HepG2 (cell line): ENCODE measurements around the gene ASAP2. TPM values are rescaled to one million over a fixed set of nuclear protein-coding genes. Genes with fewer than 3 reads are reported as not detected.
A peak's percentile ranks its signal among the peaks of the same experiment; 100 is the strongest.

ENCODE experiments used
- CBX5 ChIP-seq: sonication (generic); formaldehyde crosslinking; IDR thresholded peaks from 2 replicates; pipeline ENCODE4 v1.4.0; 2020; ENCODE audit warnings: missing genetic modification reagents, borderline replicate concordance
- DRAP1 ChIP-seq: IDR thresholded peaks from 2 replicates; pipeline ENCODE4 v1.6.1; 2016; ENCODE audit warnings: missing genetic modification reagents, missing compliant biosample characterization
- MAZ ChIP-seq, 2 experiments: sonication (generic) in 1 of 2; formaldehyde crosslinking in 1 of 2; IDR thresholded peaks; 2 replicates each; pipeline versions ENCODE4 v1.5.0 to v1.6.1; 2012 to 2020; ENCODE audit warnings: low read depth in 2 of 2, mild to moderate bottlenecking in 2 of 2, borderline replicate concordance in 1 of 2, improper control_type of control experiment in 1 of 2, low read length in 1 of 2, missing genetic modification reagents in 1 of 2, moderate library complexity in 1 of 2
- MED1 ChIP-seq: sonication (generic); formaldehyde crosslinking; IDR thresholded peaks from 2 replicates; pipeline ENCODE4 v1.4.0; 2020; ENCODE audit warnings: missing genetic modification reagents
- NR2F1 ChIP-seq, 2 experiments: fragments of 450-650 bp in 1 of 2; formaldehyde crosslinking in 1 of 2; IDR thresholded peaks; 2 replicates each; pipeline versions ENCODE4 v1.5.0 to v1.6.1; 2016 to 2020; ENCODE audit warnings: mild to moderate bottlenecking in 1 of 2, missing compliant biosample characterization in 1 of 2, missing genetic modification reagents in 1 of 2, moderate library complexity in 1 of 2
- PAXIP1 ChIP-seq: sonication (generic); formaldehyde crosslinking; conservative IDR thresholded peaks from 2 replicates; pipeline ENCODE4 v1.4.0; 2020; ENCODE audit warnings: mild to moderate bottlenecking, missing genetic modification reagents, moderate library complexity
- RARA ChIP-seq: IDR thresholded peaks from 2 replicates; pipeline ENCODE4 v1.6.1; 2016; ENCODE audit warnings: missing genetic modification reagents, missing compliant biosample characterization
- SSRP1 ChIP-seq: IDR thresholded peaks from 2 replicates; pipeline ENCODE4 v1.6.1; 2016; ENCODE audit warnings: control low read depth
- ZIK1 ChIP-seq: sonication (generic); formaldehyde crosslinking; IDR thresholded peaks from 2 replicates; pipeline ENCODE4 v1.5.0; 2020; ENCODE audit warnings: mild to moderate bottlenecking, low read depth, missing genetic modification reagents, borderline replicate concordance
- ZNF256 ChIP-seq: sonication (generic); formaldehyde crosslinking; conservative IDR thresholded peaks from 2 replicates; pipeline ENCODE4 v1.4.0; 2020; ENCODE audit warnings: missing genetic modification reagents
- ZNF281 ChIP-seq: sonication (generic); formaldehyde crosslinking; IDR thresholded peaks from 2 replicates; pipeline ENCODE4 v1.4.0; 2020; ENCODE audit warnings: missing genetic modification reagents, borderline replicate concordance
- ZNF282 ChIP-seq: fragments of 450-650 bp; IDR thresholded peaks from 2 replicates; pipeline ENCODE4 v1.6.1; 2018; ENCODE audit not compliant: partially characterized antibody
- ZNF33B ChIP-seq: sonication (generic); formaldehyde crosslinking; IDR thresholded peaks from 2 replicates; pipeline ENCODE4 v1.5.1; 2020; ENCODE audit warnings: mild to moderate bottlenecking, missing genetic modification reagents
- ZNF607 ChIP-seq: sonication (generic); formaldehyde crosslinking; IDR thresholded peaks from 2 replicates; pipeline ENCODE4 v1.5.1; 2020; ENCODE audit warnings: missing genetic modification reagents, mild to moderate bottlenecking, borderline replicate concordance
- ZNF614 ChIP-seq: IDR thresholded peaks from 2 replicates; pipeline ENCODE4 v1.6.1; 2018; ENCODE audit warnings: missing biosample characterization, missing genetic modification reagents, inconsistent platforms, borderline replicate concordance
- ZNF746 ChIP-seq: sonication (generic); formaldehyde crosslinking; IDR thresholded peaks from 2 replicates; pipeline ENCODE4 v1.8.0; 2022; ENCODE audit warnings: mild to moderate bottlenecking, missing genetic modification reagents
- ZSCAN31 ChIP-seq: sonication (generic); formaldehyde crosslinking; IDR thresholded peaks from 2 replicates; pipeline ENCODE4 v1.5.0; 2020; ENCODE audit warnings: low read depth, mild to moderate bottlenecking, missing genetic modification reagents
- polyA plus RNA-seq, 8 experiments: library from polyadenylated mRNA; depleted of rRNA in 3 of 8; stranded (reverse) in 7 of 8; unstranded in 1 of 8; fragments of >200 nt; fragmentation: Illumina TruSeq in 4 of 8; extraction: Trizol in 4 of 8; gene quantifications; 2 replicates each; pipeline versions ENCODE4 v1.2.1 to v1.2.3, GENCODE V29; 2011 to 2016; ENCODE audit warnings: low read depth in 4 of 8, missing spikeins in 1 of 8, mixed read lengths in 1 of 8; ENCODE audit not compliant: insufficient read depth in 1 of 8
- total RNA-seq, 5 experiments: library from RNA; depleted of rRNA; stranded (reverse); fragments of >200 nt; fragmentation: Illumina TruSeq; extraction: Trizol; gene quantifications; 2 replicates each; pipeline ENCODE4 v1.2.3, GENCODE V29; 2016; ENCODE audit warnings: low read depth in 1 of 5
- TF ChIP-seq, protein P1 (sequence below): sonication (generic); formaldehyde crosslinking; conservative IDR thresholded peaks from 2 replicates; pipeline ENCODE4 v1.4.0; 2020; ENCODE audit warnings: missing genetic modification reagents
- TF ChIP-seq, protein P2 (sequence below): IDR thresholded peaks from 2 replicates; pipeline ENCODE4 v1.6.1; 2016

ASAP2 gene
- total and polyA plus RNA-seq, 2 of the 13 experiments (the other 11 are each of a cell fraction or from before 2014, with no cell fraction given), result 7.3 to 22.3 TPM

DNA sequence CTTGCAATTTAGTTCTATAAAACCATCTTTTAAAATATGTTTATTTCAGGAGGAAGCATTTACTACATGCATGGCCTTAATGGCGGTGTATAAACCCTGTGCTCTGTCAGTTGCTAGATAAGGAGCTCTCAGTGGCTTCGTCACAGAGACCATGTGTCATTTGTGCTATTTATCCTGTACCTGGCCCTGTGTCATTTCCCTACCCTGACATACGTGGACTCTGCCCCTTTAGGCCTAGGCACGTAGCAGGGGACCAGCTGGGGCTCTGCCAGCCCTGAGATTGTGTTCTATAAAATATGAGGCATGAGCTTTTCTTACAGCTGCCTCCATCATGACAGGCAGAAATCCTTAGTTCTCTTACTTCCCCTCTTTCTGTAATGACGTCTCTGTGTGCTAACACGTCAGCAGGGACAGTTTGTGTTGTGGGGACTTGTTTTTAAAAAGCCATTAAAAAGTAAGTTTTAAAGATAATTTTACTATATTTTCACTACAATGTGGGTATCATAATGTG is 128.8 kb downstream of the ASAP2 start (continued):
- TF ChIP-seq ZNF281 (CRISPR knock-in tag) (0 out of 2 replicates have a peak, but pooled peaks have one; percentile 9), ZNF282 (no peak), ZIK1 (CRISPR knock-in tag) (0 out of 2 replicates have a peak, but pooled peaks have one; percentile 41), RARA (CRISPR knock-in tag) (peak; percentile 62), ZNF33B (0 out of 2 replicates have a peak, but pooled peaks have one; percentile 32), ZNF607 (peak; percentile 45; the same call in 1 of the 2 replicates), DRAP1 (CRISPR knock-in tag) (peak; percentile 65), ZNF256 (CRISPR knock-in tag) (no peak), ZNF614 (peak; percentile 70), ZNF746 (no peak), ZSCAN31 (CRISPR knock-in tag) (0 out of 2 replicates have a peak, but pooled peaks have one; percentile 22), SSRP1 (CRISPR knock-in tag) (peak; percentile 71; the same call in 1 of the 2 replicates), MED1 (CRISPR knock-in tag) (peak; percentile 89), NR2F1 (CRISPR knock-in tag; IDR thresholded peaks at IDR 0.05) (peak in 1 of 2 experiments; percentile 13; a peak in 1 of 4 replicates), MAZ (IDR thresholded peaks at IDR 0.05; ENCODE audit: borderline replicate concordance, low read depth, low read length) (no peak), MAZ (CRISPR knock-in tag; IDR thresholded peaks at IDR 0.05; ENCODE audit: low read depth) (no peak), CBX5 (CRISPR knock-in tag) (peak; percentile 45; the same call in 1 of the 2 replicates), PAXIP1 (peak; percentile 87)
- TF ChIP-seq, protein P1, sequence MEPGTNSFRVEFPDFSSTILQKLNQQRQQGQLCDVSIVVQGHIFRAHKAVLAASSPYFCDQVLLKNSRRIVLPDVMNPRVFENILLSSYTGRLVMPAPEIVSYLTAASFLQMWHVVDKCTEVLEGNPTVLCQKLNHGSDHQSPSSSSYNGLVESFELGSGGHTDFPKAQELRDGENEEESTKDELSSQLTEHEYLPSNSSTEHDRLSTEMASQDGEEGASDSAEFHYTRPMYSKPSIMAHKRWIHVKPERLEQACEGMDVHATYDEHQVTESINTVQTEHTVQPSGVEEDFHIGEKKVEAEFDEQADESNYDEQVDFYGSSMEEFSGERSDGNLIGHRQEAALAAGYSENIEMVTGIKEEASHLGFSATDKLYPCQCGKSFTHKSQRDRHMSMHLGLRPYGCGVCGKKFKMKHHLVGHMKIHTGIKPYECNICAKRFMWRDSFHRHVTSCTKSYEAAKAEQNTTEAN (CRISPR knock-in tag), result no peak
- TF ChIP-seq, protein P2, sequence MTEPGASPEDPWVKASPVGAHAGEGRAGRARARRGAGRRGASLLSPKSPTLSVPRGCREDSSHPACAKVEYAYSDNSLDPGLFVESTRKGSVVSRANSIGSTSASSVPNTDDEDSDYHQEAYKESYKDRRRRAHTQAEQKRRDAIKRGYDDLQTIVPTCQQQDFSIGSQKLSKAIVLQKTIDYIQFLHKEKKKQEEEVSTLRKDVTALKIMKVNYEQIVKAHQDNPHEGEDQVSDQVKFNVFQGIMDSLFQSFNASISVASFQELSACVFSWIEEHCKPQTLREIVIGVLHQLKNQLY (CRISPR knock-in tag), result peak; percentile 62; the same call in 1 of the 2 replicates
